Astrocyte (in vitro differentiated cells and primary cell): ENCODE measurements around the gene HINFP.

Source experiments
- CTCF ChIP-seq: IDR thresholded peaks from 2 replicates; pipeline ENCODE4 v1.5.1; 2011; ENCODE audit warnings: low read depth, mild to moderate bottlenecking, inconsistent platforms, low read length, moderate library complexity; ENCODE audit not compliant: insufficient read depth
- EZH2 ChIP-seq: IDR thresholded peaks from 2 replicates; pipeline ENCODE4 v1.6.1; 2012; ENCODE audit warnings: mild to moderate bottlenecking, low read length, inconsistent platforms; ENCODE audit not compliant: insufficient read depth

GRCh38 chr11:119121811-119122124 lies 388 bp downstream of the HINFP start:
- TF ChIP-seq CTCF (no peak), EZH2 (no peak)
